GM18526 (cell line): ENCODE data around the gene TMPRSS12.

Experiments
- POLR2A ChIP-seq: IDR thresholded peaks from 3 replicates; pipeline ENCODE4 v1.6.1; 2011; ENCODE audit not compliant: insufficient read length; ENCODE audit errors: extremely low read depth

TMPRSS12 gene

GRCh38 chr12:50924439-50925341, 82.0 kb downstream of the TMPRSS12 start:
- TF ChIP-seq POLR2A = no peak

DNA sequence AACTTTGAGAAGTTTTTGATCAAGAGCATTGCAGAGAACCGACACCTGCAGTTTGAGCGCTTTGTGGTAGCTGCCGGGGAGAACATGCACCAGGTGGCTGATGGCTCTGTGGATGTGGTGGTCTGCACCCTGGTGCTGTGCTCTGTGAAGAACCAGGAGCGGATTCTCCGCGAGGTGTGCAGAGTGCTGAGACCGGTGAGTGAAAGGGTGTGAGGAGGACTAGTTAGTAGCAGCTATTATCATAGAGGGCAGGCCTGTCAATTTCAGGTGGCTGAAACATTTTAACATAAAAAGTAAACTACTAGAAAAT, 82.6 kb downstream of the TMPRSS12 start:
- no peak for TF ChIP-seq POLR2A

GRCh38 chr12:50925920-50926319, 83.2 kb downstream of the TMPRSS12 start:
- TF ChIP-seq POLR2A = no peak

DNA sequence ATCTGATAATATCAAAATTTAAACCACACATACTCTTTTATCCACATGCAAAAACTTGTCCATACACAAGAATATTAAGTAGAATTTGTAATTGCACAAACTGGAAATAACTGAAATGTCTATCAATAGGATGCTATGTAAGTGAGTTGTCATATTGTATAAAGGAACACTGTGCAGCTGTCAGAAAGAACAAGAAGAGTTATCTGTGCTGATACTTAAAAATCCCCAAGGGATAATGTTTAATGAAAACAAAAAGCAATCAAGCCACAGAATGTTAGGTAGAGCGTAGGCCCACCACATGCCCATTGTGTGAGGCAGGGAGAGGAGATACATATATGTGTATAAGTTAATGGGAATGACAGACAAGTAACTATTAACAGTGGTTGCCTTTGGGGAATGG, 83.7 kb downstream of the TMPRSS12 start:
- no peak for TF ChIP-seq POLR2A

- no peak for TF ChIP-seq POLR2A
These were observed 84.6 kb downstream of the TMPRSS12 start for GRCh38 chr12:50927356-50927755.

DNA sequence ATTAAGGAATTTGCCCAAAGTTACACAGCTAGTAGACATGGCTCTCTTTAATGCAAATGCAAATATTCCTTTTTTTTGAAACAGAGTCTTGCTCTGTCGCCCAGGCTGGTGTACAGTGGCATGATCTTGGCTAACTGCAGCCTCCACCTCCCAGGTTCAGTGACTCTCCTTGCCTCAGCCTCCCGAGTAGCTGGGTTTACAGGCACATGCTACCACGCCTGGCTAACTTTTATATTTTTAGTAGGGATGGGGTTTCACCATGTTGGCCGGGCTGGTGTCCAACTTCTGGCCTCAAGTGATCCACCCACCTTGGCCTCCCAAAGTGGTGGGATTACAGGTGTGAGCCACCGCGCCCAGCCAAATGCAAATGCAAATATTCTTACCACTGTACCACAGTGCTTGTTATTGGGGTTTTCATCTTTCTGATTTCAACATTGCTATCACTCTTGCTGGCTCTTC, 85.1 kb downstream of the TMPRSS12 start:
- TF ChIP-seq POLR2A = no peak

- no peak for TF ChIP-seq POLR2A
These were observed 85.7 kb downstream of the TMPRSS12 start for GRCh38 chr12:50928392-50928791.

- TF ChIP-seq POLR2A = no peak
These were observed 87.1 kb downstream of the TMPRSS12 start for GRCh38 chr12:50929831-50930230.

DNA sequence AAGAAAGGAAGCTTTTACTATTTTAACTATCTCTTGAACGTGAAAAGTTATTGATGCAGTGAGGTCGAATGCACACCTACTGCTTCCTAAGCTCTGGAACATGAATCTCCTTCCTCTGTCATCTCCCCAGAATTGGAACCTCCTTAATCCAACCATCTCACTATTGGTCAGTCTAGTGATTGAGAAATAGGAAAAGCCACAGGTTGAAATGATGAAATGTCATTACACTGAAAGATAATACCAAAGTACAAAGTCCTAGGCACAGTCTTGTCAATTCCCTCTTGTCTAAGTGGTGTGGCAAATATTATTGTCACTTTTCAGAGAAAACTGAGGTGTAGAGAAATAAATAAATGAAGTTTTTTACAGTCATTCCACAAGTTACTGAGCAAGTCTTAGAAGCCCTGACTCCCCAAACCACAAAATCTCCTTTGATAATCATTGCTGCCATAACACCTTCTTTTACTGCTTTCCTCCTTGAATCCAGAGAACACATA, 90.1 kb downstream of the TMPRSS12 start:
- TF ChIP-seq POLR2A = no peak

DNA sequence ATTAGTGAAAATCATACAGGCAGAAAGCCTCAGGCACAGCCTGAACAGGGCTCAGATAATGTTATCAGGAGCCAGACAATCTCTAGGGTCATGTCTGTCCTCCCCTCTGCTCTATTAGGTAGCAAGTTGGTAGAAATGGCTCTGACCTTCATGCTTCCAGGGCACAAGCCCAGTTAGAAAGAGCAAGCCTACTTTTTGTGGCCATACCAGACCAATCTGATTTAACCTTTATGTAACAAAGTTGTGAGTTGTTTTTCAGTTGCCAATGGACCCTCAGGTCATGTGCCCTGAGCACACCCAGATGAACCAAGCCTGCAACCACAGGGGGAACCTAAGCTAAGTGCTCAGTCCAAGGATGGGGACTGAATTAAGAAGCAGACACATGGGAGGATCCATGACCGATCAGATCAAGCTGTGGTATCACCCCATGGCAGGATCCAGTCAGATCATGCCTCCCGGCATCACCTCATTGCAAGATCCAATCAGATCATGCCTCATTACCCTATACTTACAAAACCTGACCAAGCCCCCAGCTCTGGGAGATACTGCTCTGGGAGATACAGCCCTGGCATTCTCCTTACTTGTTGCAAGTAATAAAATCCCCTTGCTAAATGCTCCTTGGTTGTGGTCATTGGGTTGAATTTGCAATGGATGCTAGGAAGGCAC, 90.9 kb downstream of the TMPRSS12 start:
- TF ChIP-seq POLR2A = no peak

GRCh38 chr12:50934371-50934851, 91.7 kb downstream of the TMPRSS12 start:
- TF ChIP-seq POLR2A = no peak

GRCh38 chr12:50934981-50935807, 92.5 kb downstream of the TMPRSS12 start:
- no peak for TF ChIP-seq POLR2A

DNA sequence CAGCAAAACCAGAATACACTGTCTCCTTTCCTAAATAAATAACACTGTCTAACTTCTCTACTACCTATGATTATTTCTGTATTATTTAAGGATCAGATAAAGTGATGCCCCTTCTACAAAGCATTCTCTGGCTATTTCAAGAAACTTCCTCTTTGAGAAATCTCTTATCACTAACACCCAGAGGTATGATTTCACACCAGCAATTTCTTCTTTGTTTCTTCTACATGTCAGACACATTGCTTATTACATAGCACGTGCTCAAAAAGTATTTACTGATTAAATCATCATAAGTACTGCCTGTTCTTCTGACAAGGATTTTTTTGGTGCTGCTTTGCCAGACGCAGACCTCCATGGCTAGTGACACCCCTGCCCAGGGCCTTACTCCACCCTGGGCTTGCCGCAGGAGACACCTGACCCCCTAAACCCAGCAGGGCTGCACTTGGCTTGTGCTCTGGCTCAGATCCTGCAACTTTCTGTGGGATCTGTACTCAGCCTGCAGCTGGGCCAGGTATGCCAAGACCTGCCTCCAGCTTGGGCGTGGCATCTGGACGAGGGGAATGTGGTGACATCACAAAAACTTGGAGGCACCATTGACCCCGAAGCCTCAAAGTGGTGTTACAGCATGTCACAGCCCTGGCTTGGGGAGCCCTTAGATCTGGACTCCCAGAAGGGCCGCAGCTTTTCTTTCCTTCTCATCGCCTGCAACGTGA, 94.2 kb downstream of the TMPRSS12 start:
- no peak for TF ChIP-seq POLR2A
